ENCODE measurements around the gene SBK1.

The SBK1 gene

GRCh38 chr16:28318042-28318744 is 25.9 kb downstream of the SBK1 start:
- no peak overlapping the region for H3K4me2 ChIP-seq (ENCODE audit: low read depth, low read length)
- H3F3A ChIP-seq (ENCODE audit: insufficient read depth, low read length) = no peaks in the 10 kb centered on the region

GRCh38 chr16:28319476-28320022 is 27.2 kb downstream of the SBK1 start:
- no peak overlapping the region for H3K27ac ChIP-seq (ENCODE audit: low read length)
- no peaks in the 10 kb centered on the region for H4K20me1 ChIP-seq (ENCODE audit: insufficient read depth, low read length)
- DNase-seq = no peak
- peaks cover 9% of the 10 kb centered on the region for H3K4me1 ChIP-seq (ENCODE audit: low read length)
- H3F3A ChIP-seq (ENCODE audit: insufficient read depth, low read length) = no peaks in the 10 kb centered on the region
- H3K79me2 ChIP-seq (ENCODE audit: low read length) = no peaks in the 10 kb centered on the region
- peaks cover 26% of the 10 kb centered on the region for H3K27me3 ChIP-seq (replicated peaks; ENCODE audit: insufficient read depth, low read length)
- no peak overlapping the region for H2AFZ ChIP-seq (ENCODE audit: low read length)
- H3K9me2 ChIP-seq (replicated peaks; ENCODE audit: insufficient read depth, low read length) = no peaks in the 10 kb centered on the region
- no peaks in the 10 kb centered on the region for H3K36me3 ChIP-seq (replicated peaks; ENCODE audit: insufficient read depth, low read length)
- H3K9ac ChIP-seq (ENCODE audit: low read length) = no peak overlapping the region
- H3K4me3 ChIP-seq (ENCODE audit: low read length) = no peak overlapping the region
- no peaks in the 10 kb centered on the region for H3K9me3 ChIP-seq (replicated peaks; ENCODE audit: insufficient read depth, low read length)
- TF ChIP-seq CTCF (IDR thresholded peaks at IDR 0.05; ENCODE audit: low read length) = no peak
- TF ChIP-seq EZH2phosphoT487 (IDR thresholded peaks at IDR 0.05; ENCODE audit: low read length) = no peak
- no peak for TF ChIP-seq EZH2 (optimal IDR thresholded peaks at IDR 0.05; ENCODE audit: low read depth, low read length)
- H3K4me2 ChIP-seq (ENCODE audit: low read depth, low read length) = no peak overlapping the region

More at GRCh38 chr16:28318042-28318744, 25.9 kb downstream of the SBK1 start:
- Histone ChIP-seq H2AFZ (ENCODE audit: low read length) (no peak overlapping the region), H3K79me2 (ENCODE audit: low read length) (no peaks in the 10 kb centered on the region), H3K27ac (ENCODE audit: low read length) (no peak overlapping the region), H3K9me2 (replicated peaks; ENCODE audit: insufficient read depth, low read length) (no peaks in the 10 kb centered on the region), H3K9me3 (replicated peaks; ENCODE audit: insufficient read depth, low read length) (no peaks in the 10 kb centered on the region), H4K20me1 (ENCODE audit: insufficient read depth, low read length) (no peaks in the 10 kb centered on the region), H3K4me1 (ENCODE audit: low read length) (no peaks in the 10 kb centered on the region), H3K36me3 (replicated peaks; ENCODE audit: insufficient read depth, low read length) (no peaks in the 10 kb centered on the region), H3K27me3 (replicated peaks; ENCODE audit: insufficient read depth, low read length) (peaks cover 34% of the 10 kb centered on the region), H3K9ac (ENCODE audit: low read length) (no peak overlapping the region), H3K4me3 (ENCODE audit: low read length) (no peak overlapping the region)
- DNase-seq = no peak
- no peak for TF ChIP-seq EZH2 (optimal IDR thresholded peaks at IDR 0.05; ENCODE audit: low read depth, low read length)
- no peak for TF ChIP-seq EZH2phosphoT487 (IDR thresholded peaks at IDR 0.05; ENCODE audit: low read length)
- TF ChIP-seq CTCF (IDR thresholded peaks at IDR 0.05; ENCODE audit: low read length) = no peak

- Histone ChIP-seq H3F3A (ENCODE audit: insufficient read depth, low read length) (no peaks in the 10 kb centered on the region), H3K4me2 (ENCODE audit: low read depth, low read length) (no peak overlapping the region), H3K27me3 (replicated peaks; ENCODE audit: insufficient read depth, low read length) (peaks cover 20% of the 10 kb centered on the region), H3K36me3 (replicated peaks; ENCODE audit: insufficient read depth, low read length) (no peaks in the 10 kb centered on the region), H4K20me1 (ENCODE audit: insufficient read depth, low read length) (no peaks in the 10 kb centered on the region), H3K4me3 (ENCODE audit: low read length) (no peak overlapping the region), H3K9ac (ENCODE audit: low read length) (no peak overlapping the region), H3K9me3 (replicated peaks; ENCODE audit: insufficient read depth, low read length) (no peaks in the 10 kb centered on the region), H2AFZ (ENCODE audit: low read length) (no peak overlapping the region), H3K4me1 (ENCODE audit: low read length) (peaks cover 9% of the 10 kb centered on the region), H3K27ac (ENCODE audit: low read length) (no peak overlapping the region), H3K79me2 (ENCODE audit: low read length) (no peaks in the 10 kb centered on the region), H3K9me2 (replicated peaks; ENCODE audit: insufficient read depth, low read length) (no peaks in the 10 kb centered on the region)
- no peak for DNase-seq
- no peak for TF ChIP-seq EZH2phosphoT487 (IDR thresholded peaks at IDR 0.05; ENCODE audit: low read length)
- no peak for TF ChIP-seq CTCF (IDR thresholded peaks at IDR 0.05; ENCODE audit: low read length)
- no peak for TF ChIP-seq EZH2 (optimal IDR thresholded peaks at IDR 0.05; ENCODE audit: low read depth, low read length)
These were observed 27.8 kb downstream of the SBK1 start for GRCh38 chr16:28320023-28320561.

Measured in MM.1S (cell line).